HCT116 (cell line): Measurements from ENCODE around the gene UBE2V1. TPM values are rescaled to one million over a fixed set of nuclear protein-coding genes. Genes with fewer than 3 reads are reported as not detected.

Experiments used
- ATAC-seq: fragments of 200-7000 bp; cut with Tn5 transposase; 2 replicates; pipeline ENCODE4 v1.9.1; 2020; ENCODE audit warnings: mild to moderate bottlenecking, moderate library complexity
- BruUV-seq: library from RNA; stranded (reverse); fragments of 400-500 nt; replicated peaks from 2 replicates; lab custom pipeline; 2021; lab: Mats Ljungman, UMichigan
- CTCF ChIA-PET: fragments of 300-600 bp; sonication (Branson Sonifier 250); formaldehyde crosslinking; loops from one replicate; lab custom pipeline; 2021; ENCODE audit warnings: antibody characterized with exemption; lab: Charles Lee
- POLR2A ChIA-PET: fragments of 300-600, 350-600 bp; sonication (Branson Sonifier 250); formaldehyde crosslinking; loops from one replicate; lab custom pipeline; 2021; ENCODE audit warnings: antibody characterized with exemption; lab: Charles Lee
- RAD21 ChIA-PET, 2 experiments: fragments of 300-600 bp; sonication (Branson Sonifier 250); formaldehyde crosslinking; loops; one replicate each; lab custom pipeline; 2023; ENCODE audit warnings: low total read pairs in 2 of 2; ENCODE audit not compliant: uncharacterized antibody in 2 of 2, unreplicated experiment in 2 of 2, low non-redundant PET in 1 of 2; lab: Charles Lee
- DNase-seq: peaks from one replicate; pipeline ENCODE4 v3.0.0-alpha.2; 2010; ENCODE audit warnings: low read depth, low spot score
- H2AFZ ChIP-seq: fragments of 200-600 bp; shearing (Covaris generic), sonication (generic); 2 replicates; pipeline ENCODE4 v1.6.1; 2017; ENCODE audit warnings: low read depth, mixed run types, mixed read lengths, antibody characterized with exemption, low read length; ENCODE audit not compliant: poor library complexity, severe bottlenecking
- H3K27ac ChIP-seq: 2 replicates; pipeline ENCODE4 v1.5.1; 2012; ENCODE audit warnings: low read depth, low read length
- H3K27me3 ChIP-seq: fragments of 200-600 bp; sonication (generic); 2 replicates; pipeline ENCODE4 v1.6.1; 2016; ENCODE audit warnings: mixed run types, low read length, mixed read lengths; ENCODE audit not compliant: insufficient read depth
- H3K36me3 ChIP-seq, 2 experiments: fragments of 200-500 bp in 1 of 2; fragments of 200-600 bp in 1 of 2; sonication (Bioruptor generic) in 1 of 2; sonication (generic) in 1 of 2; 2 replicates each; pipeline versions ENCODE4 v1.5.1 to v1.6.1; 2014 to 2016; ENCODE audit warnings: low read length in 2 of 2, inconsistent platforms in 1 of 2, mixed read lengths in 1 of 2, mixed run types in 1 of 2; ENCODE audit not compliant: insufficient read depth in 2 of 2, control insufficient read depth in 1 of 2
- H3K4me1 ChIP-seq, 2 experiments: fragments of 200-600 bp in 1 of 2; sonication (generic) in 1 of 2; 2 replicates each; pipeline versions ENCODE4 v1.5.1 to v1.6.1; 2012 to 2017; ENCODE audit warnings: low read length in 2 of 2, inconsistent platforms in 1 of 2, mild to moderate bottlenecking in 1 of 2, mixed read lengths in 1 of 2, mixed run types in 1 of 2, moderate library complexity in 1 of 2; ENCODE audit not compliant: insufficient read depth in 2 of 2, control insufficient read depth in 1 of 2
- H3K4me2 ChIP-seq: fragments of 200-600 bp; sonication (generic); 2 replicates; pipeline ENCODE4 v1.6.1; 2017; ENCODE audit warnings: mixed run types, low read length, mixed read lengths
- H3K4me3 ChIP-seq, 2 experiments: fragments of 200-600 bp in 1 of 2; sonication (generic) in 1 of 2; replicated peaks in 1 of 2; 2 replicates each; pipeline ENCODE4 v1.5.1; 2011 to 2016; ENCODE audit warnings: low read length in 2 of 2, control low read depth in 1 of 2, low read depth in 1 of 2, mild to moderate bottlenecking in 1 of 2, mixed read lengths in 1 of 2, mixed run types in 1 of 2
- H3K79me2 ChIP-seq: fragments of 200-600 bp; sonication (generic); 2 replicates; pipeline ENCODE4 v1.6.1; 2017; ENCODE audit warnings: mild to moderate bottlenecking, mixed run types, low read length, moderate library complexity, mixed read lengths; ENCODE audit not compliant: insufficient read depth
- H3K9ac ChIP-seq: fragments of 200-600 bp; sonication (generic); 2 replicates; pipeline ENCODE4 v1.6.1; 2016; ENCODE audit warnings: low read length, mixed read lengths
- H3K9me2 ChIP-seq: fragments of 200-600 bp; sonication (generic), shearing (Covaris generic); 2 replicates; pipeline ENCODE4 v1.6.1; 2017; ENCODE audit warnings: mixed run types, mild to moderate bottlenecking, moderate library complexity; ENCODE audit not compliant: insufficient read depth
- H3K9me3 ChIP-seq, 2 experiments: fragments of 200-500 bp in 1 of 2; fragments of 200-600 bp in 1 of 2; sonication (Bioruptor generic) in 1 of 2; sonication (generic) in 1 of 2; 2 replicates each; pipeline ENCODE4 v1.6.1; 2014 to 2017; ENCODE audit warnings: low read length in 2 of 2, mixed read lengths in 2 of 2, inconsistent platforms in 1 of 2, low read depth in 1 of 2, mild to moderate bottlenecking in 1 of 2, mixed run types in 1 of 2, moderate library complexity in 1 of 2; ENCODE audit not compliant: control insufficient read depth in 1 of 2, insufficient read depth in 1 of 2
- H4K20me1 ChIP-seq: fragments of 200-600 bp; sonication (generic), shearing (Covaris generic); 2 replicates; pipeline ENCODE4 v1.6.1; 2017; ENCODE audit warnings: mixed run types, mild to moderate bottlenecking, moderate library complexity; ENCODE audit not compliant: insufficient read depth
- CBX3 ChIP-seq: IDR thresholded peaks from 2 replicates; pipeline ENCODE4 v1.6.1; 2012; ENCODE audit warnings: low read depth
- EZH2 ChIP-seq: fragments of 200-600 bp; sonication (generic); IDR thresholded peaks from 2 replicates; pipeline ENCODE4 v1.6.1; 2017; ENCODE audit warnings: antibody characterized with exemption, mixed run types
- FOSL1 ChIP-seq: IDR thresholded peaks from 2 replicates; pipeline ENCODE4 v1.6.1; 2012; ENCODE audit warnings: low read depth
- POLR2A ChIP-seq: IDR thresholded peaks from 2 replicates; pipeline ENCODE4 v1.7.0; 2011; ENCODE audit warnings: borderline replicate concordance; ENCODE audit not compliant: insufficient read depth, insufficient read length; ENCODE audit errors: extremely low read depth
- SIN3A ChIP-seq: IDR thresholded peaks from 2 replicates; pipeline ENCODE4 v1.6.1; 2012; ENCODE audit warnings: low read depth
- TCF7L2 ChIP-seq: IDR thresholded peaks from 2 replicates; pipeline ENCODE4 v1.7.0; 2011; ENCODE audit warnings: borderline replicate concordance, inconsistent platforms; ENCODE audit not compliant: insufficient read depth, insufficient read length; ENCODE audit errors: extremely low read depth
- intact Hi-C: fragments of 100-400 bp; cut with micrococcal nuclease; formaldehyde crosslinking; loops from 2 replicates; pipeline ENCODE4 v1.10.0; 2022
- total RNA-seq: library from RNA; stranded (reverse); gene quantifications from one replicate; pipeline ENCODE4 v1.2.1, GENCODE V29; 2021; ENCODE audit not compliant: unreplicated experiment
- TF ChIP-seq, protein P1 (sequence below): IDR thresholded peaks from 2 replicates; pipeline ENCODE4 v1.6.1; 2011; ENCODE audit warnings: mild to moderate bottlenecking, low read length, moderate library complexity; ENCODE audit not compliant: insufficient replicate concordance; ENCODE audit errors: extremely low read depth
- TF ChIP-seq, protein P2 (sequence below), 3 experiments: fragments of 200-600 bp in 1 of 3; sonication (generic) in 1 of 3; IDR thresholded peaks in 2 of 3; conservative IDR thresholded peaks in 1 of 3; 2 replicates each; pipeline ENCODE4 v1.5.1; 2012 to 2017; ENCODE audit warnings: low read depth in 2 of 3, low read length in 2 of 3, antibody characterized with exemption in 1 of 3, borderline replicate concordance in 1 of 3, control low read depth in 1 of 3, mild to moderate bottlenecking in 1 of 3, mixed read lengths in 1 of 3, mixed run types in 1 of 3, moderate library complexity in 1 of 3; ENCODE audit not compliant: insufficient read depth in 1 of 3

The UBE2V1 gene
- total RNA-seq, 1 experiment from 2014 or later = 114 TPM

DNA sequence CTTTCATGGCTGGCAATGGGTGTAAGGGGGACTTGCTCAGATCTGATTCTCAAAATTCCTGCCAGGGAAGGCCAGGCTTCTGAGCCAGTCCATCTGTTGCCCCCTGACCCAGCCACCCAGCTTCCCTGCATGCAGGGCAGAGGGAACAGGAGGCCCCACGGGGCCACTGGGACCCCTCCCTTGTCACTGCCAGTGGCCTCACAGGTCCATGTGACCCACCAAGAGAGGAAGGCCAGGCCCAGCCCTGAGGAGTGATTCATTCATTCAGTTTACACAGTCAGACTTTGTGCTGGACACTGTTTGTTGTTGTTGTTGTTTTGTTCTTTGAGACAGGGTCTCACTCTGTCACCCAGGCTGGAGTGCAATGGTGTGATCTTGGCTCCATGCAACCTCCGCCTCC is 39.5 kb downstream of the UBE2V1 start:
- Histone ChIP-seq H3K79me2 (no peaks in the 10 kb centered on the region), H4K20me1 (no peaks in the 10 kb centered on the region), H3K4me1 (peaks cover 3 to 14% of the 10 kb centered on the region in 2 experiments; a peak in 3 of 4 replicates), H3K27ac (no peak overlapping the region), H3K27me3 (no peaks in the 10 kb centered on the region), H3K9me3 (no peaks in the 10 kb centered on the region), H2AFZ (no peak overlapping the region), H3K4me3 (no peak overlapping the region), H3K9me2 (no peaks in the 10 kb centered on the region), H3K9ac (no peak overlapping the region), H3K4me2 (no peak overlapping the region), H3K36me3 (no peaks in the 10 kb centered on the region)
- ChIA-PET CTCF (no interaction called here), RAD21 (interaction anchor here in 1 of 2 experiments (0.6 kb wide), 1 partner anchor 95 kb away, joined by 3 read pairs; no protein-coding TSS in a partner anchor), POLR2A (no interaction called here)
- TF ChIP-seq FOSL1 (no peak), CBX3 (no peak), TCF7L2 (no peak), SIN3A (no peak), EZH2 (no peak), POLR2A (no peak)
- TF ChIP-seq, protein P1, sequence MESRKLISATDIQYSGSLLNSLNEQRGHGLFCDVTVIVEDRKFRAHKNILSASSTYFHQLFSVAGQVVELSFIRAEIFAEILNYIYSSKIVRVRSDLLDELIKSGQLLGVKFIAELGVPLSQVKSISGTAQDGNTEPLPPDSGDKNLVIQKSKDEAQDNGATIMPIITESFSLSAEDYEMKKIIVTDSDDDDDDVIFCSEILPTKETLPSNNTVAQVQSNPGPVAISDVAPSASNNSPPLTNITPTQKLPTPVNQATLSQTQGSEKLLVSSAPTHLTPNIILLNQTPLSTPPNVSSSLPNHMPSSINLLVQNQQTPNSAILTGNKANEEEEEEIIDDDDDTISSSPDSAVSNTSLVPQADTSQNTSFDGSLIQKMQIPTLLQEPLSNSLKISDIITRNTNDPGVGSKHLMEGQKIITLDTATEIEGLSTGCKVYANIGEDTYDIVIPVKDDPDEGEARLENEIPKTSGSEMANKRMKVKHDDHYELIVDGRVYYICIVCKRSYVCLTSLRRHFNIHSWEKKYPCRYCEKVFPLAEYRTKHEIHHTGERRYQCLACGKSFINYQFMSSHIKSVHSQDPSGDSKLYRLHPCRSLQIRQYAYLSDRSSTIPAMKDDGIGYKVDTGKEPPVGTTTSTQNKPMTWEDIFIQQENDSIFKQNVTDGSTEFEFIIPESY = no peak
- TF ChIP-seq, protein P2, sequence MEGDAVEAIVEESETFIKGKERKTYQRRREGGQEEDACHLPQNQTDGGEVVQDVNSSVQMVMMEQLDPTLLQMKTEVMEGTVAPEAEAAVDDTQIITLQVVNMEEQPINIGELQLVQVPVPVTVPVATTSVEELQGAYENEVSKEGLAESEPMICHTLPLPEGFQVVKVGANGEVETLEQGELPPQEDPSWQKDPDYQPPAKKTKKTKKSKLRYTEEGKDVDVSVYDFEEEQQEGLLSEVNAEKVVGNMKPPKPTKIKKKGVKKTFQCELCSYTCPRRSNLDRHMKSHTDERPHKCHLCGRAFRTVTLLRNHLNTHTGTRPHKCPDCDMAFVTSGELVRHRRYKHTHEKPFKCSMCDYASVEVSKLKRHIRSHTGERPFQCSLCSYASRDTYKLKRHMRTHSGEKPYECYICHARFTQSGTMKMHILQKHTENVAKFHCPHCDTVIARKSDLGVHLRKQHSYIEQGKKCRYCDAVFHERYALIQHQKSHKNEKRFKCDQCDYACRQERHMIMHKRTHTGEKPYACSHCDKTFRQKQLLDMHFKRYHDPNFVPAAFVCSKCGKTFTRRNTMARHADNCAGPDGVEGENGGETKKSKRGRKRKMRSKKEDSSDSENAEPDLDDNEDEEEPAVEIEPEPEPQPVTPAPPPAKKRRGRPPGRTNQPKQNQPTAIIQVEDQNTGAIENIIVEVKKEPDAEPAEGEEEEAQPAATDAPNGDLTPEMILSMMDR (IDR thresholded peaks at IDR 0.05 in 2 of 3, conservative IDR thresholded peaks at IDR 0.05 in 1 of 3; ENCODE audit: borderline replicate concordance in 1 of 3, insufficient read depth in 1 of 3, low read depth in 2 of 3, low read length in 2 of 3) = no peak
- DNase-seq (no peak), ATAC-seq (no peak)
- intact Hi-C loops = loop anchor here (5.0 kb wide), 1 partner anchor 186 kb away; no protein-coding TSS in a partner anchor
- BruUV-seq = no TSS peak
